ENCODE results near the gene KMT5C.
A peak's percentile ranks its signal among the peaks of the same experiment; 100 is the strongest.

- TF ChIP-seq, protein P1, sequence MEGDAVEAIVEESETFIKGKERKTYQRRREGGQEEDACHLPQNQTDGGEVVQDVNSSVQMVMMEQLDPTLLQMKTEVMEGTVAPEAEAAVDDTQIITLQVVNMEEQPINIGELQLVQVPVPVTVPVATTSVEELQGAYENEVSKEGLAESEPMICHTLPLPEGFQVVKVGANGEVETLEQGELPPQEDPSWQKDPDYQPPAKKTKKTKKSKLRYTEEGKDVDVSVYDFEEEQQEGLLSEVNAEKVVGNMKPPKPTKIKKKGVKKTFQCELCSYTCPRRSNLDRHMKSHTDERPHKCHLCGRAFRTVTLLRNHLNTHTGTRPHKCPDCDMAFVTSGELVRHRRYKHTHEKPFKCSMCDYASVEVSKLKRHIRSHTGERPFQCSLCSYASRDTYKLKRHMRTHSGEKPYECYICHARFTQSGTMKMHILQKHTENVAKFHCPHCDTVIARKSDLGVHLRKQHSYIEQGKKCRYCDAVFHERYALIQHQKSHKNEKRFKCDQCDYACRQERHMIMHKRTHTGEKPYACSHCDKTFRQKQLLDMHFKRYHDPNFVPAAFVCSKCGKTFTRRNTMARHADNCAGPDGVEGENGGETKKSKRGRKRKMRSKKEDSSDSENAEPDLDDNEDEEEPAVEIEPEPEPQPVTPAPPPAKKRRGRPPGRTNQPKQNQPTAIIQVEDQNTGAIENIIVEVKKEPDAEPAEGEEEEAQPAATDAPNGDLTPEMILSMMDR (IDR thresholded peaks at IDR 0.05), result peak; percentile 96 to 98 (median 97)
- TF ChIP-seq POLR2A (IDR thresholded peaks at IDR 0.05) (no peak), POLR2AphosphoS5 (IDR thresholded peaks at IDR 0.05) (no peak)
Measured at GRCh38 chr19:55301459-55302317, 38.0 kb upstream of the KMT5C start.

Measured in upper lobe of left lung (tissue), 4 donors.